ENCODE data around the gene TGFBR3. TPM values are rescaled to one million over a fixed set of nuclear protein-coding genes. Genes with fewer than 3 reads are reported as not detected.

Gene TGFBR3
- total RNA-seq, 1 donor: 118 TPM

DNA sequence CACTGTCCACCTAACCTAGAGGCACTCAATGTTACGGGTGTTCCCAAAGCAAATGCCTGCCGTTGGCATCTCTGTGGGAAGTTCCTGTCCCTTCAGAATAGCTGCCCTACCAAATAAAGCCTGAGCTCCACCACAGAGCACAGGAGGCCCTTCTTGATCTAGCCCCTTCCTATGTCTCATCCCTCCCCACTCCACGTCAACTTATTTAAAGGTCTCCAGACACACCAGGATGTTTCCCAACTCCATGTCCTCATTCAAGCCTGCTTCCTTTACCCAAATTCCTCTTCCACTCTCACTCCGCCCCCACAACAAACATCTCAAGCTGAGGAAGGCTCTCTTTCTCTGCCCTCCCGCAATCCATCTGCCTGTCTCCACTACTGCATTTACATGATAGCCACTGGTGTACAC lies 87.7 kb downstream of the TGFBR3 start:
- DNase-seq (ENCODE audit: low read depth): peak; percentile 29
- TF ChIP-seq CTCF (IDR thresholded peaks at IDR 0.05; ENCODE audit: insufficient read depth, low read length): no peak
- H3K4me3 ChIP-seq (ENCODE audit: low read depth, low read length): no peak overlapping the region

- no peak for DNase-seq (ENCODE audit: low read depth)
- no peak for TF ChIP-seq CTCF (IDR thresholded peaks at IDR 0.05; ENCODE audit: insufficient read depth, low read length)
- no peak overlapping the region for H3K4me3 ChIP-seq (ENCODE audit: low read depth, low read length)
These were observed 88.8 kb downstream of the TGFBR3 start for GRCh38 chr1:91797164-91797563.

- no peak for DNase-seq (ENCODE audit: low read depth)
- no peak overlapping the region for H3K4me3 ChIP-seq (ENCODE audit: low read depth, low read length)
- TF ChIP-seq CTCF (IDR thresholded peaks at IDR 0.05; ENCODE audit: insufficient read depth, low read length): no peak
These were observed 89.6 kb downstream of the TGFBR3 start for GRCh38 chr1:91796390-91796654.

GRCh38 chr1:91795591-91796389 lies 90.2 kb downstream of the TGFBR3 start:
- no peak for TF ChIP-seq CTCF (IDR thresholded peaks at IDR 0.05; ENCODE audit: insufficient read depth, low read length)
- peak; percentile 87 for DNase-seq (ENCODE audit: low read depth)
- no peak overlapping the region for H3K4me3 ChIP-seq (ENCODE audit: low read depth, low read length)

- no peak overlapping the region for H3K4me3 ChIP-seq (ENCODE audit: low read depth, low read length)
- no peak for TF ChIP-seq CTCF (IDR thresholded peaks at IDR 0.05; ENCODE audit: insufficient read depth, low read length)
- no peak for DNase-seq (ENCODE audit: low read depth)
These were observed 92.1 kb downstream of the TGFBR3 start for GRCh38 chr1:91793877-91794276.

GRCh38 chr1:91793189-91793588 lies 92.8 kb downstream of the TGFBR3 start:
- TF ChIP-seq CTCF (IDR thresholded peaks at IDR 0.05; ENCODE audit: insufficient read depth, low read length): no peak
- no peak overlapping the region for H3K4me3 ChIP-seq (ENCODE audit: low read depth, low read length)
- DNase-seq (ENCODE audit: low read depth): no peak
